Fibroblast of skin of left quadriceps (primary cell): ENCODE data around the gene C3orf49.
A peak's percentile ranks its signal among the peaks of the same experiment; 100 is the strongest.

ENCODE experiments used
- DNase-seq, 2 experiments: peaks; one replicate each; pipeline ENCODE4 v3.0.0-alpha.2; 2013; ENCODE audit warnings: low read depth in 2 of 2

The C3orf49 gene

GRCh38 chr3:63851287-63851686 is 32.2 kb downstream of the C3orf49 start:
- no peak for DNase-seq

- no peak for DNase-seq
These were observed 34.0 kb downstream of the C3orf49 start for GRCh38 chr3:63853106-63853505.

- DNase-seq: no peak
These were observed 36.3 kb downstream of the C3orf49 start for GRCh38 chr3:63855333-63855940.

GRCh38 chr3:63857311-63857710 is 38.2 kb downstream of the C3orf49 start:
- DNase-seq: no peak

GRCh38 chr3:63860776-63861175 is 41.7 kb downstream of the C3orf49 start:
- no peak for DNase-seq

GRCh38 chr3:63861306-63861705 is 42.2 kb downstream of the C3orf49 start:
- DNase-seq: no peak

GRCh38 chr3:63862804-63863149 is 43.7 kb downstream of the C3orf49 start:
- no peak for DNase-seq

- peak; percentile 27 to 32 for DNase-seq
These were observed 44.3 kb downstream of the C3orf49 start, which contains the start of the genes ATXN7 and THOC7 for GRCh38 chr3:63863150-63864007. Gene ATXN7, plus strand, starts transcription at chr3:63863867. Its CDS starts 48,732 bp downstream, at chr3:63912599. Gene THOC7, minus strand, starts transcription at chr3:63863805. Its CDS starts 15 bp downstream, at chr3:63863790.

GRCh38 chr3:63864008-63864964 is 45.2 kb downstream of the C3orf49 start:
- DNase-seq: no peak

- no peak for DNase-seq
These were observed 45.8 kb downstream of the C3orf49 start for GRCh38 chr3:63864965-63865327.

GRCh38 chr3:63867225-63867624 is 48.1 kb downstream of the C3orf49 start:
- DNase-seq: no peak

GRCh38 chr3:63869940-63870614 is 51.0 kb downstream of the C3orf49 start:
- DNase-seq: no peak

- DNase-seq: no peak
These were observed 51.5 kb downstream of the C3orf49 start for GRCh38 chr3:63870615-63871005.

- peak; percentile 27 to 34 for DNase-seq
These were observed 53.2 kb downstream of the C3orf49 start for GRCh38 chr3:63872135-63872924.

- DNase-seq: no peak
These were observed 55.7 kb downstream of the C3orf49 start for GRCh38 chr3:63874769-63875168.

GRCh38 chr3:63875510-63875909 is 56.4 kb downstream of the C3orf49 start:
- DNase-seq: no peak

GRCh38 chr3:63876260-63876659 is 57.2 kb downstream of the C3orf49 start:
- DNase-seq: peak; percentile 37 to 42

- DNase-seq: no peak
These were observed 58.8 kb downstream of the C3orf49 start for GRCh38 chr3:63877737-63878393.

GRCh38 chr3:63878394-63879060 is 59.4 kb downstream of the C3orf49 start:
- DNase-seq: no peak

- DNase-seq: no peak
These were observed 61.6 kb downstream of the C3orf49 start for GRCh38 chr3:63880653-63881052.
